Measurements from ENCODE around the gene MSI2.

Gene MSI2

DNA sequence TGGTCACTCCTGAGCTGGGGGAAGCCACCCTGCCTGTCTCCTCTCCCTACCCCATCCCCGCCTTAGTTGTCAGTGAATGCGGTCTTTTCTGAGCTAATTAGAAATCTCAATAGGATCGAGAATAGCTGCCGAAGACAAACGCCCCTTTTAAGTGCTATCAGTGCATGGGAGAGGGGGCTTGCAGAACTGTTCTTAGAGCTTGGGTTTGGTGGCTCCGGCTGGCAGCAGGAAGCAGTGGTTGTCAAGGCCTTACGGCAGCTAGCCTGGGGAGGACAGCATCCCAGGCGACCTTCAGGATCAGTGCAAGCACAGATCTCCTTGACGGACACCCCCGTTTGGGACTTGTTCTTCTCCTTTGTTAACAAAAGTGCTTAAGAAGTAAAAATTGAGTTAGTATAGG lies 293.7 kb downstream of the MSI2 start:
- no peak for DNase-seq

DNA sequence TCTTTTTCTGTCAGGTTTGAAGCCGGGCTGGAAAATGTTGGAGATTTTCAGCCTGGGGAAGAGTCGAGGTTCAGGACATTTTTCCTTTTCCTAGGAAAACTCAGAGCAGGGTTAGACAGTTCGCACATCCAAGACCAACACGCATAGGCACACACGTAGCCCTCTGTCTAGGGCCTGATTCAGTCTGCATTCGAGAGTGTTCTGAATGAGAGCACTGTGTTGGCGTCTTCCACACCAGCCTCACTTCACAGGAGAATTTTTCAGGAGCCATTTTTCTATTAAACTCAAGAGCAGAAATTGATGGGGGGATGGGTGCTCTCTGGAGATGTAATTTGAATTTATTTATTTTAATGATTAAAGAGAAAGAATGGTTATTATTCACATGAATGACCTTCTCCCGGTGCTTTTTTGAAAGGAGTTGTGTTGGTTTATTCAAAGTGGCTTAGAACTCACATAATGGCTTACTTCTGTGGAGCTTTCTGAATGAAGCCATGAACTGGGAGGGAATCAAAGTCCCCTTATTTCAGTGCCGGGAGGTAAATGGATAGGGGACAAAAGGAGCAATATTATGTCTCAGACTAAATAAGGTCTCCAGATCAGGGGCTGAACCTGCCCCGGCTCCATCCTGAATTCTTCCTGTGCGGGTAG lies 294.5 kb downstream of the MSI2 start:
- no peak for DNase-seq

DNA sequence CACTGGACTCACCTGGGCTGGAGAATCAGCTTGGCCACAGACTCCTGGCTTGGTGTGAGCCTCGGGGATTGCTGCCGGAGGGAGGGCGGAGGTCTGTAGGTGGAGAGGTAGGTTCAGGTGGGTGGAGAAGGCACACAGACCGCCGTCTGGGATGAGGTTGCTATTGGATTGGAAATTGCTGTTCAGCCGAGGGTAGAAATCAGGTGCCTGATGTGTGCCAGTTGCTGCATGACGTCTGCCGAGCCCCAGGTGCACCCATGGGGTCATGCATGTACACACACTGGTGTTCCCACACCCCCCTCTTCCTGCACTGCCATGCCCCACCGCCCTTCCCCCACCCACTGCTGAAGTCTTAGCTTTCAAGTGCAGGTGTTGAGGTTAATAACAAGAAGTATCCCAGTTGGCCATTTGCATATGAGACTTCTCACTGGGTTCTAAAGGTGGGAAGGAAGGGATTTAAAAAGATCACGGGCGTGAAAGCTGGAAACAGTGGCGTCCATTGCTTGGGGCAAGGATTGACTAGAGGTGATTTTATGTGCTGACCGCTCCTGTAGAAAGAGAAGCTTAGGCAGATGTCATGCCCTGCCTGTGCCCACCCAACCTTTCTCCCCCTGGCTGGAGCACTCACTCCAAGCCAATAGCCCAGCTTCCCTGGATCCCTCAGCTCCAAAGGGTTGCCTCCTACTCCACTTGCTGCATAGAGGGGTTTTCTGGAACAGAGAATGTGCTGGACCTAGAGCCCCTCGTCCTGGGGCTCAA lies 295.2 kb downstream of the MSI2 start:
- DNase-seq: no peak

DNA sequence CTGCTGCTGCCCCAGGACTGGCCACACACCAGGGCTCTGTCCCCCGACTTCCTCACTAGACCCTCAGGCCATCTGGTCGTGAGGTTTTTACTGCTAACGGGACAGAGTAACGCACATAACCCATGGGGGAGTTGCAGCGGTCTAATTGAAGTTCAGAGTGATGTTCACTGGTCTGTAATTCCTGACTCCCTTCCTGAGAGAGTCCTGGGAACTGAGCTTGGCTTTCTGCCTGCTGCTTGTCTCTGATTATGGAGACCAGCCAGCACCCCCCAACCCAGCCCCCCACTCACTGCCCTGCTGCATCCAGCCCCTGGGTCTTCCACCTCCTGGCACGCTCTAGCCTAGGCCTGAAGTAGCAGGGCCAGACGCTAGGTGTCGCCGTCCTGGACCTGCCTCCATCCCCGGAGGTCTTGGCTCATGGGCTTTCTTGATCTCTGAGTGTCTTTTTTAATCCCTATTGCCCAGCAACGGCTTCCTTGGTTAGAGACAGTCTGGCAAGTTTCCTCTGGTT lies 295.8 kb downstream of the MSI2 start:
- DNase-seq: peak; percentile 33

DNA sequence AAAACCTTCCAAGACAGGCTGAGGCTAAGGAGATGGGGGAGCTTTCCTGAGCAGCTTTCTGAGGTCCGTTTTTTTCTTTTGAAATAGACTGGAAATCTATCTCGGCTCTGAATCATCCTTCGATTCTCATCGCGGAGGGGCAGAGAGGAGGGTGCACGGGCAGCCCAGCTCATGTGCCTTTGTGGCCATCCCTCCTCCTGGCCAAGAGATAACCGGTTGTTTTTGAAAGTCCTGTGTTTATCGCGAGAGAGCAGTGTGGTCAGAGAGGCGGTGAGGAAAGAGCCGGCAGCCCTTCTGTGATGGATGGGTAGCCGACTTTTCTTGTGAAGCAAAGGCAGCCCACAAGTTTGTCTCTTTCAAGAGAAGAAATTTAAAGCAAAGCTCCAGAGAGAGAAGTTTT lies 297.2 kb downstream of the MSI2 start:
- DNase-seq: no peak

DNA sequence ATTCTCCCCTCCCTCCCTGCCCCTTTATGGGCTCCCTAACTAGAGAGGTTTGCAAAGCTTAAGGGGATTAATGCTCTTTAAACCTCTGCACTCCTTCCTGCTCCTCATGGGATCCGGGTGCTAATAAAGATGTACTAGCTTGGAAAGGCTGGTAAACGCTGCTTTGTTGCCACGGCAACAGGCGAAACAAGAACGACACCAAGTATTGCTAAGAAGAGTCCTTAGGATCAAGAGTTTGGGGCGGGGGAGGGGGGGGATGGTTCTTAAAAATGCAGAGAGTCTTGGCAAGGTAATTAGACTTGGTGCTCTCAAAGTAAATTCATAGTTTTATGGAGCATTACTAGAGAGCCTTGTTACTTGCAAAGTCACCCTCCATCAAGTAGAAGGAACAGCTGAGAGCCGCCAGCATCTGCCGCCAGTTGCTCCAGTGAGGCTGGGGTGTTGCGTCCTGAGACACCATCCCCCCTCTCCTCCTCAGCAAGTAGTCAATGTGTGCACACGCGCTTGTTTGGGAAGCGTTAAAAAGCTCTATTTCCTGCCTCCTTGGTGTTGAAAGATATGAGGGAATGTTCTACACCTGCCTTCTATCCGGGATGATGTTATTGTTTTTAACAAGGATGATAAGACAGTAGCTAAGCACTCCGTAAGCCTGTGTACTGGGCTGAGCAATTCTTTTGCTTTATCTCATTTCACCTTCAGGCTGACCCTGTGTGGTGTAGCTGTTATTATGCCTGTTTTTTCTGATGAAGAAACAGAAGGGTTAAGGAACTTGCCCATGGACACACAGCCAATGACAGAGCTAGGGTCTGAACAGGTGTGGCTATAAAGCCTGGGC lies 297.9 kb downstream of the MSI2 start:
- no peak for DNase-seq

DNA sequence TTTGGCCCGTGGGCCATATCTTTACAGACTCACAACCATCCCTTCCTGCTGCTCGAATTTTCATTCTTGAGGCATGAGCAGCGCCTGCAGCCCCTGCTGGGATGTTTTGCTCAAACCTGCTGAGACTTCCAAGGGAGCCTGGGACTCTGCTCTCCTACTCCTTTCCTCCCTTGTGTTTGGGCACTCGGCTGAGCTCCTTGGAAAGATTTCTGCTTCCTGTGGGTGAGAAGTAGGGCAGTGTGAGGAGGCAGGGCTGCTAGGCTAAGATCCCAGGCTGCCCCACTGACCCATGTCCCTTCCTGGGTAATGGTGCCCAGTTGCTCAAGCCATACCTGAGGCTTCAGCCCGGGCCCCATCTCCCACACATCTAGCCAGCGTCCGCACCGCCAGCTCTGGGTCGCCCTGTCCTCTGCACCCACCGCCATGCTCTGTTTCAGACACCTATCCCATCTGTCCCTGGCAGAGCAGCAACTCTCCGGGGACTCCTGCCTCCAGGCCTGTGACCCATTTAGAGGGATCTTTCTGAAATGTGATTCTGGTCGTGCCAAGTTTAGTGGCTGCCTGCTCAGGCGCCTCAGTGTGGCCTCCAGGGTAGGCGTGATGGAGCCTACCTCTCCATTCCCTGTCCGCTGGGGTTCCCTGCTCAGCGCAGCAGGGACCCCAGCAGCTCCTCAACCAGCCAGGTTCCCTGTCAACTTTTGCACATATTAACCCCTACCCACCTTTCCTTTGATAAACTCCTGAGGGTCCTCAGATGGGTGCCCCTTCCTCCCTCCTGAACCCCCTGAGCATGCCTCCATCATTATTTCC lies 298.7 kb downstream of the MSI2 start:
- DNase-seq: no peak

DNA sequence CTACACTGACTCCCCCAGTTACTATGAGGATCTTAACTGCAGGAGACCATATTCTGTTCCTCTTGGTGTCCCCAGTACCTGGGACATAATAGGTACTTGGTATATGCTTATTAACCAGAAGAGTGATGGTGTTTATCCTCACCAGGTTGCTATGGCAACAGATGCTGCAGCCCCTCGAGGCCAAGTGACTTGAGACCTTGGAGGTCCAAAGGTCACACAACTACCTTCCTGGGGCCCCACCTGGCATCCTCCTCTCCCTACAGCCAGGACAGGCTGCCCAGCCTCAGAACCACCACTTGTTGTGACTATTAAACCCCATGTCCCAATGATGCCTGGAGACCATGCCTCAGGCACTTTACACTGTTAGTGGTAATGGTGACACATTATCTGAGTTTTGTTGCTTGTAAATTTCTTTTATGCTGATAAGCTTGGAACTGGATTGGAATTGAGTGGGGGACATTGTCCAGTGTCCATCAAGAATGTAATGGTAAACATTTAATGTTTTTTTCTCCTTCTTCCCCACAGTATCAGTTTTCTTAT lies 299.4 kb downstream of the MSI2 start:
- no peak for DNase-seq

DNA sequence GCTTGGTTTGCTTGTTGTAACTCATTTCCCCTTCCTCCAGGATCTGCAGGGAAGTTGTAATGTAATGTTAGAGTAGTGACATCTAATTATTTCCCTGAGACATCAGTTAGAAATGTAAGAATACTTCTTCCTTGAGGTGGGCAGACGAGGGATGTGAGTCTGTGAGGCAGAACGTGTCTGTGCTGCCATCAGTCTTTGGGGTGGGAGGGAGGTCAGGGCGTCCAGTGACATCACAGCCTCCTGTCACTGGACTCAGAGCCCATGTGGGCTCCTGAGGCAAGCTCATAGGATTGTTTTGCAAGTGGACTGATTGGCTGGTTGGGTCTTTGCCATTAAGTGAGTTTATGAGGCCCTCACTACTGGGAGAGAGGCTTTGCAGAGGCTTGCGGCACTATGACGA lies 300.0 kb downstream of the MSI2 start:
- no peak for DNase-seq

DNA sequence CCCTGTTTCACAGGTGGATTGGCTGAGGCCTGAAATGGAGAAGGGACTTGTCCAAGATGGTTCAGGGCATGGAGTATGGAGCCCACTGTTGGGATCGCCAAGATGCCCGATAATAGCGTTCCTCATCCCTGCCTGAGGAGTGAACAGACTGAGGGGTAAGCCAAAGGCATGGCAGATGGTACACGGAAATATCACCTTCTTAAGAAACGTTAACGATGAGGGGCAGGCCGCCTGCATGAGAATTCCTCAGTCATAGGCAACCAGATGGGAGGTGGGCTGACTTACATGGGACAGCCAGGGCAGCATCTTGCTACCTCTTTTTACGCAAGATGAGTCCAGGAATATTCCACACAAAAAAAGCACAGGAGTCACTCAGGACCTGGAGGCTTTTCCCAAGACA lies 300.7 kb downstream of the MSI2 start:
- DNase-seq: no peak

DNA sequence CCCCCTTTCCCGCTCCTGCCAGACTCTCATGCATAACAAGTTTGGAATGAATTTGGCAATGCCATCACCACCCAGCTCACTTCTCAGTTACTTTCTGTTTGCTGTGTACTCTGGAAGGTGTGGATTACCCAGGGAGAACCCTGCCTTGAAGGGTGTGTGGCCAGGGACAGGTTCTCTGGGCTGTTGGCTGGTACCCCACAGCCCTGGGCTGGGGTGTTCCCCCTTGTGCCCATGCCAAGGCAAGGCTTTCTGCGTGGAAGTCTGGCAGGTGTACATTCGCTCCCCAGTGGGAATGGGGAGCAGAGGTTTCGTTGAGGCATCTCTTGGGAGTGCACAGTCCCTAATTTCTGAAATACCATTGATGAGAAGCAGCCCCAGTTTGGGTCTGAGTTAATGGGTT lies 301.1 kb downstream of the MSI2 start:
- DNase-seq: no peak

DNA sequence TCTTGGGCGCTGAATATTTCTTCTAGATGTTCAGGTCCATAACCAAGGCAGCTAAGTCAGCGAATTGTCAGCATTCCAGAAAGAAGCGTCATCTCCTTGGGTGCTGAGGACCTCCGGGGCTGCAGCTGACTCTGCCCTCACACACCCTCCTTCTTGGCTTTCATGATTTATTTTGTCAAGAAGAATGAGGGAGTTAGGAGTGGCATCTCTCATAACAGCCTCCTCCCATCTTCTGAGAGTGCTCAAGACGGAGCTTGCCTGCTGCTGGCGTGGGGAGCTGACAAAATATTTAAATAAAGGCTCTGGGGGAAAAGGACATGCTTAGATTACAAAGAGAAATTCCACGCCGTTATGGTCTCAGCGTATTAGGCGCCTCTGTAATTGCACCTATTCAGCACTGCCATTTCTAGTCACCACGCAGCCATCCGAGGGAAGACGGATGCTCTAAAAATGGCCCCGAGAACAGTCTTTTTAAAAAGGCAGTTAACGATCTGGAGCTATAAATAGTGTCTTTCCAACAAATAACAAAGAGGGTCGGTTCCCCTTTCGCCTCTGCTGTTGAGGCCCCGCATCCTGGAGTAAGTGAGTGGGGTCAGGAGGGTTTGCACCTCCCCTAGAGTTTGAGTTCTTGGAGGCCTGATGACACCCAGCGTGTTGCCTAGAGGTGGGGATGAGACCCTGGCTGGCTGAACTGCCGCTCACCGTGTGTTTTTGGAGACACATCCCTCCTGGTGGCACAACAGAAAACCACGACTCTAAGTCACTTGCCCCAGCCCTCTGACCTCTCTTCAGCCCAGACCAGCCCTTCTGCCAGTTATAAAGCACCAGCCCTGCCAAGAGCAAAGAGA lies 301.7 kb downstream of the MSI2 start:
- DNase-seq: no peak

DNA sequence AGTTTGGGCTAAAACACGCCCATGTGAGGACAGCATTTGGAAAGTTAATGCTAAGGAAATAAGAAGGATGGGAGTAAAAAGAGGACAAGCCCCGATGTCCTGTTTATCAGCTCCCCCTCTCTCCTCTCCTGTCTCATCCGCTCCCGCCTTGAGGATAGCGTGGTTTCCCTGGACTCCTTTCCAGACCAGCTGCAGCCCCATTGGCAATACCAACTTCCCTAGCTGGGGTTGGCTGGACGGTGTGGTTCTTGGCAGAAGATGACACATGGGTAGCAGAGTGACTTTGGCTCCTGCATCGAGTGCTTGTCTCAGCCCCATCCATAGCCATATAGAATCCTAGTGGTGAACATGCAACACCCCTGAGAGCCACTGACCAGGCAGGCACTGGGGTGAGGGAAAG lies 302.9 kb downstream of the MSI2 start:
- DNase-seq: no peak

DNA sequence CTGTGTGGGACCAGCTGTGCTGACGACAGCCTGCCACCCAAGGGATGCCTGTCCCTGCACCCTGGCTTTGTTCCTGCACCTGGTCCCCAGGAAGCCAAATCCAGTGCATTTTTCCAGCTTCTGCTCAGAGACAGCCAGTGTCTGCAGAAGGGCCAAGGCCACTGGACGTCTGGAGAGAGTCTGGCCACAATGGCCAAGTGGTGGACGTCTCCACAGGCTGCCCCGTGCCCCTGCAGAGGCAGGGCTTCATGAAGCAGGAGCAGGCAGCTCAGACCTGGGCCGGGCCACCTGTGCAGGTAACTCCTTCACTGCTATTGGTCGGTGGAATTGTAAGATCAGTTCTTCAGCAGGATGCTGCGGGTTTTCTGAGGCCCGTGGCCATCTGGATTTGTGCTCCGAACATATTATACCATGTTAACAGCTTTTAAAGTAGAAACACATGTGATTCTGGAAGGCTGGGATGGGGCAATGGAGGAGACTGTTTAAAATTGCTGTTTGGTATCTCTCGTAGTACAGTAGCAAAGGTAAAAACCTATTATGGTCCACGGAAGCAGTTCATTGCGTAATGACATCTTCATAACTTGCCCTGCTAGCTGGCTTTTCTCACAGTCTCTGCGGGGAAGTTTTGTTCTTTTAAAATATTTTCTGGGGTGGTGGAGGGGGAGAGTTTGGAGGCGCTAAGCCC lies 303.5 kb downstream of the MSI2 start:
- no peak for DNase-seq

DNA sequence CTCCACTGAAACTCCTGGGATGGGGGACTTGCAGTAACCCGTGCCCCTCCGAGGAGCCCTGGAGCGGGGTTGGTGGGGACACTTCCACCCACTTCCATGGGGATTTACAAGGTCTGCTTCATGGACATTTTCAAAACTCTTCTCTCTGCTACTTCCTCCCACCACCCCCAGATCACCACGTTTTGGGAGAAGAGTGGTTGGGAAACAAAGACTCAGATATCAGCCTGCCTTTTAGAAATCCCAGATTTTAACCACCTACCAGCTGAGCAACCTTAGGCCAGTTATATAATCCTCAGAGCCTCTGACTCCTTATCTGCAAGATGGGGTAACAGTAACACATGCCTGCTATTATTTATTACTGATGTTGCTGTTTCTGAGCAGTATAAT lies 304.0 kb downstream of the MSI2 start:
- no peak for DNase-seq

DNA sequence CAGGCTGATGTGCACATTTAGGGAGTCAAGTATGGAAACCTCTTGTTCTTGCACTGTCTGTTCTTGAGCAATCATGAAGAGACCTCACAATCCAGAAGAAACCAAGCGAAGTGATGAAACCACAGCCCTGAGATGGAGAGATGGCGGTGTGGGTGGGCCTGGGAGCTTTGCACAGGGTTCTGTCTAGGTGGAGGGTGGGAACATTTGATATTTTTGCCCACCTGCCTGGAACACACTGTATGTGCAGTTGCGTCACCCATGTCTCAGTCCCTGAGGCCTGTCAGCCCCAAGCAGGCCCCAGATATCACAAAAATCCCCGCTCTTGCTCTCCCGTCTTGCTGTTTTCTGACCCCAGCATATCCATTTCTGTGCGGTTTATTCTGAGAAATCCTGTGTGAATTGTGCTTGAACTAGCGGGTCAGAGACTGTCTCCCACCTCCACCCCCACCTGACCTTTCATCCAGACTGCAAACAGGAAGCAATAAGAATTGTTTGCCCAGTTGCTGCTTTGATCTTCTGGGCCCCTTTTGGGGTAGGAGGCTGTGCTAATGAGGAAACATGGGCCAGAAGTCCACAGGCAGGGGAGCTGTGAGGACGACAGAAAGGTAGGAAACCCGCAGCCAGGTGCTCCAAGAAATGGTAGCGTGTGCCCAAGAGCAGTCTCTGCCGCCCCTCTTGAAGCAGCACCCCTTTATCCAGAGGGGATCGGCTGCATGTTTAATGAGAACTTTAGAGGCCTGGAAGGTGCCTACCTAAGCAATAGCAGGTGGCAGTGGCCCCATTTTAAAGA lies 304.9 kb downstream of the MSI2 start:
- DNase-seq: no peak

DNA sequence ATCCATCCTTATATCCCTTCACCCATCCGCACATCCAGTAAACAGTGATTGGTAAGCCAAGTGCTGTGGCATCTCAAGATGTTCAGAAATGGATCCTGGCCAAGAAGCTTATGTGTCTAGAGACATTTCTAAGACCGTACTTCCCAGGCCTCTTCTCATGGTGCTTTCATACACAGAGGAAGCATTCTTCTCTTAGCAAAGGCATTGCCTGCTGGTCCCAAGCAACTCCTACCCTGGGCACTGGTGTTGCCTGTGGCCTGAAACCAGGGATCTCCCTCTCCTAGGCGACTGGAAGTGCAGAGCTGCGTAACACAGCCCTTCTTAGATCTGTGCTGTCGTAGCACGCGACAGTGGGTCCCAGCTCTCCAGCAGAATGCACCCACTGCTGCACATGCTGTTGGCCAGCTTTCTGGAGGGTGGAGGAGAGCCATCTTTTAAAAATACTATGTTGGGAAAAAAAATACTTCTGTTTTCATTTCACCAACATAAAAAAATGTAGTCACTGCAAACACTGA lies 305.9 kb downstream of the MSI2 start:
- no peak for DNase-seq

DNA sequence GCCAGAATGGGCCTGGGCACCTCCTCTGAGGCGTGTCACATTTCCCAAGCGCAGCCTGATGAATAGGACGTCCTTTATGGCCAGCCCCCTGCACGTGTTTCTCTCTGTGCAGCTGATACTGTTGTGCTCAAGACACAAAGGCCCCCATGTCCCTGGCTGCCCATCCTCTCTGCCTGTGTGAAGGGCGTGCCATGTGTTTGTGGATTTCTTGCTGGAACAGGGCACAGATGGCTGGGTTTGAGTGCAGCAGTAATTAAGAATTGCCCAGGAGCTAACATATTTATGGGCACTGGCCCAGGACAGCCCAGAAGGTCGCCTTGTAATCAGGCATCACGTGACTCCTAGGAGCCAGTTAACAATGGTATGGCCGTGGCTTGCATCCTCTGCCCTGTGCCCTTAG lies 307.6 kb downstream of the MSI2 start:
- DNase-seq: no peak

DNA sequence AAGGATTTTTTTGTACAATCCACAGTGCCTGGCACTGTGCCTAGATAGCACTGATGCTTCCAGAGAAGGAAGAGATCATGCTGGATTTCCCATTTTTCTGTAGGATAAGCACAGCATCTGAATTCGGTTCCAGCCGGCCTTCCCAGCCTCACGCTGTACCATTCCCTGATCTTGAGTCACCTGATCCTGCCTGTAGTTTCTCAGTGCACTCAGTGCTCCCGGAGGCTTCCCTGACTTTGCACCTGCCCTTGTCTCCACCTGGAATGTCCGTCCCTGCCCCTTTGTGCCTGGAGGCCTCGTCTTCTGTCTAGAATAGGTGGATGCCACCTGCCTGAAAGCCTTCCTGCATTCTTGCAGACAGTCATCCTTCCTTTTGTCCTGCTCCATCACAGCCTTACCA lies 308.9 kb downstream of the MSI2 start:
- no peak for DNase-seq

DNA sequence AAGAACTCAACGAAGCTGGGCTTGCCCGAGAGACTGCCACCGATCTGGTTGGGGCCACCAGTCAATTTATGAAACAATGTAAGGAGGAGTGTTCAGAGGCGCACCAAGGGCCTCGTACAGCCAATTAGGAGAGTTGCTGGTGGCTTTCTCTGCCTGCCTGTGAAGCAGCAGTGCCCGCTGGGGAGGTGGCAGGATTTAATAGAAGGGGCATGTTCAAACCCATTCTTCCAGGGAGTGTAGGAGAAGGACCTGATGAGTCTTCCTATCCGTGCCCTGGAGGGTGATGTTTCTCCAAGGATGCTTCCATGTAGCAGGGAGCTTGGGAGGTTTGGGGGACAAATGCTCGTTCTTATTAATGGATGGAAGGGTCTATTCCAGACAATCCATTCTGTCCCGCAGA lies 310.4 kb downstream of the MSI2 start:
- DNase-seq: no peak
